Measurements from ENCODE around the gene CD48. TPM values are rescaled to one million over a fixed set of nuclear protein-coding genes. Genes with fewer than 3 reads are reported as not detected.

The CD48 gene
- total RNA-seq, 1 experiment from 2014 or later, result not detected

DNA sequence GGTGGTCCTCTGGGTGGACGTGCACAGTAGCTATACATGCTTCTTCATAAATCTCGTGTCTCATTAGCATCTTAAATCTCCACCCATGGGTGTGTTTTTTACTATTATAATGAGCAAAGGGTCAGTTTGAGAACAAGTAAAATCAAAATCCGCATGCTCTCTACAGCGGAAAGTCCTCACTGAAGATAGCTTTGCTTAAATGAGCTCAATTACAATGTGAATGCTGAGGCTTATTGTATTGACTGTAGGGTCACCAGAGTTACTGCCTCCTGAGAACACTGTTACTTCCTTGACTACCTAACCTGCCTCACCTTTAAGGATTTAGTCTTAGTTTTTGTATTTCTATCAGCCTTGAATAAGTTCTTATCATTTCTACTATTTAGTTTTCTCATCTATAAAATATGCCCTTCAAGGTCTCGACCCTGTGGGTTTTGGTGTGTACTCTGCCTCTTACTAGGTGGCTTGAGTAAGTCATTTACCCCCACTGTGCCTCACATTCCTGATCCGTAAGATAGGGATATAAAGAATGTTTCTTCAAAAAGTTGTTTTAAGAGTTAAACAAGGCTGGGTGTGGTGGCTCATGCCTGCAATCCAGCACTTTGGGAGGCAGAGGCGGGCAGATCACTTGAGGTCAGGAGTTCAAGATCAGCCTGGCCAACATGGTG lies 35.3 kb upstream of the CD48 start:
- DNase-seq, result no peak
- no peak overlapping the region for H3K4me3 ChIP-seq
- H3K36me3 ChIP-seq, result no peaks in the 10 kb centered on the region
- no peak overlapping the region for H3K27ac ChIP-seq
- H3K4me1 ChIP-seq, result peaks cover 14% of the 10 kb centered on the region
- H3K27me3 ChIP-seq, result no peaks in the 10 kb centered on the region
- H3K9me3 ChIP-seq (replicated peaks), result no peaks in the 10 kb centered on the region

DNA sequence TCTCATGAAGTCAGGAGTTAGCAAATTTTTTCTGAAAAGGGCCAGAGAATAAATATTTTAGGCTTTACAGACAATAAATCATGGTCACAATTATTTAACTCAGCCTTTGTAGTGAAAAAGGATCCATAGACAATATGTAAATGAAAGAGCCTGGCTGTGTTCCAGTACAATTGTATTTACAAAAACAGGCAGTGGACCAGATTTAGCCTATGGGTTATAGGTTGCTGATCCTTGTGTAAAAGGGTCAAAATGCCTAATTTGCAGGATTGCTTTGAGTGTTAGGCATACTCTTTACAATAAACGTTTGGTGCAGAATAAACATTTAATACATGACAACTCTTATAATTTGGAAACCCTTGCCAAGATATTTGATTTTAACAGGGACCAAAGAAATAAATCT lies 33.9 kb upstream of the CD48 start:
- H3K36me3 ChIP-seq, result no peaks in the 10 kb centered on the region
- H3K4me3 ChIP-seq, result no peak overlapping the region
- H3K4me1 ChIP-seq, result peaks cover 14% of the 10 kb centered on the region
- H3K27me3 ChIP-seq, result no peaks in the 10 kb centered on the region
- no peak for DNase-seq
- H3K27ac ChIP-seq, result no peak overlapping the region
- no peaks in the 10 kb centered on the region for H3K9me3 ChIP-seq (replicated peaks)

DNA sequence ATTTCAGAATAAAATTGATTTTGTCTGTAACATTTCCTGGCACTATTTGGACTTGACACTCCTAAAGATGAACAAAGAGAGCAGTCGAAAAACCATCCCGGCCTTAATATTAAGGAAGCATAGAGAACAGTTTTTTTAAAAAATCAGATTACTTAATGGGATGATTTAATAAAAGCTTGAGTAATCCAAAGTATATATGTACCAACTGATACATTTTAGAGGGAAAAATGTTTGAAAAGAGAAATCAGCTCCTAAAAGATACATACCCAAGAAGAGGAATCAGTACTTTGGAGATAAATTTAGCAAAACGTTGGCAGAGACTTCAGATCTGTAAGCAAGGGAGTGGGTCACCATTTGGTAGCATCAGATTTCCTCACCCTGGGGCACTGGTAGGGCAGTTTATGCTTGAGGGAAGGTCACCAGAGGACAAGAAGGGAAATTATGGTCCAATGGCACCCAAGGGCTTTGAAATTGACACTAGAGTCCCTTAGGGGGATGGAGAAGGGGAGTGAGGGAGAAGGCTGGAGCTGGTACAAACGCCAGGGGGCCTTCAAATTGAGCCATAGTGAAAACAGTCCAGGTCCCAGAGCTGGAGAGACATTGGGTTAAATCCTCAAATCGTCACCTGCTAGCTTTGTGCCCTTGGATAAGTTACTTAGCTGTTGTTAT lies 33.4 kb upstream of the CD48 start:
- Histone ChIP-seq H3K36me3 (no peaks in the 10 kb centered on the region), H3K27ac (no peak overlapping the region), H3K4me3 (no peak overlapping the region), H3K27me3 (no peaks in the 10 kb centered on the region), H3K9me3 (replicated peaks) (no peaks in the 10 kb centered on the region), H3K4me1 (peaks cover 14% of the 10 kb centered on the region)
- DNase-seq, result peak in 1 of 2 experiments; percentile 45

DNA sequence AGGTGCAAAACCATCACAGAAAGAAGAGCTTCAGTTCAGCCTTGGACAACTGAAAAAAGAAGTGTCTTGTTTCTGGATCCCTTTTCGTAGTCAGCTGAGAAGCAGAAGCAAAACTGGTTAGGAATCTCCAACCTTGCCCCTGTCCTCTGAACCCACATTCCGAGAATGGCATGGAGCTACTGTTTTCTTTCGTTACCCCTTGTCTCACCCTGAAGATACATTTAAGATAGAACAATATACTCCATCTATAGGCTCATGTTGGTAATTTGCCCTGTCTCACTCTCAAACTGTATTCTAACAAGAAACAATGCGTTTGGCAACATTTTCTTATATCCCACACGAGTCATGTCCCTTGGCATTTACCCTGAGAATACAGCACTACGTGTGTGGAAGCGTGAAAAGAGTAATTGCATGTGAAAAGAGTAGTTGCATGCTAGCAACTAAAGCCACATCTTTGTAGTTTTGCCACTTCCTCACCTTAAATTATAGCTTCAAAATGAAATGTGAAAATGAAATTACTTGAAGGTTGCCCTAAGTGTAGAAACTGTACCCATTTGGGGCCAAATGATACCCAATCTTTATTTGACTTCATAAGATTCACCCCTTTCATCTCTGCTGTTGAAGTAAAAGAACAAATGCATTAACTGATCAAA lies 32.7 kb upstream of the CD48 start:
- H3K27me3 ChIP-seq, result no peaks in the 10 kb centered on the region
- no peak for DNase-seq
- H3K9me3 ChIP-seq (replicated peaks), result no peaks in the 10 kb centered on the region
- peak overlapping the region; percentile 76 for H3K27ac ChIP-seq
- peaks cover 14% of the 10 kb centered on the region for H3K4me1 ChIP-seq
- H3K4me3 ChIP-seq, result no peak overlapping the region
- no peaks in the 10 kb centered on the region for H3K36me3 ChIP-seq

DNA sequence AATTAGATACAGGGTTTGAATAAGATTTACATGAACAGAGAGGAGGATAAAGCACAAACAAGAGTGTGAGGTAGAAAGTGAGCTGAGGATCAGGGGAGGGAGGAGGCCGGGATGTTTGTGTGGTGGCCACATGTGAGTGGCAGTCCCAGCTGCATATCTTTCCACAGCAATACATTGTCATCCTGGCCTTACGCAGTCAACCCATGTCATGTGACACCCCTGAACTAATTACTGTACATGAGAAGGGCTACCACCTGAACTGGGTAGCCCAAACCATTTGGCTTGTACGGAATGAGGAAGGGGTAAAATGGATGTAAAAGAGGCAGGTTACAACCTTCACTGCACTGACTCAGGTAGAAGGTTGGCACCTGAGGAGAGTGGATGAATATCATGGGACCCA lies 31.6 kb upstream of the CD48 start:
- no peak overlapping the region for H3K4me3 ChIP-seq
- H3K9me3 ChIP-seq (replicated peaks), result no peaks in the 10 kb centered on the region
- H3K36me3 ChIP-seq, result no peaks in the 10 kb centered on the region
- H3K4me1 ChIP-seq, result peaks cover 14% of the 10 kb centered on the region
- H3K27me3 ChIP-seq, result no peaks in the 10 kb centered on the region
- DNase-seq, result peak; percentile 82 to 91
- H3K27ac ChIP-seq, result peak overlapping the region; percentile 76

DNA sequence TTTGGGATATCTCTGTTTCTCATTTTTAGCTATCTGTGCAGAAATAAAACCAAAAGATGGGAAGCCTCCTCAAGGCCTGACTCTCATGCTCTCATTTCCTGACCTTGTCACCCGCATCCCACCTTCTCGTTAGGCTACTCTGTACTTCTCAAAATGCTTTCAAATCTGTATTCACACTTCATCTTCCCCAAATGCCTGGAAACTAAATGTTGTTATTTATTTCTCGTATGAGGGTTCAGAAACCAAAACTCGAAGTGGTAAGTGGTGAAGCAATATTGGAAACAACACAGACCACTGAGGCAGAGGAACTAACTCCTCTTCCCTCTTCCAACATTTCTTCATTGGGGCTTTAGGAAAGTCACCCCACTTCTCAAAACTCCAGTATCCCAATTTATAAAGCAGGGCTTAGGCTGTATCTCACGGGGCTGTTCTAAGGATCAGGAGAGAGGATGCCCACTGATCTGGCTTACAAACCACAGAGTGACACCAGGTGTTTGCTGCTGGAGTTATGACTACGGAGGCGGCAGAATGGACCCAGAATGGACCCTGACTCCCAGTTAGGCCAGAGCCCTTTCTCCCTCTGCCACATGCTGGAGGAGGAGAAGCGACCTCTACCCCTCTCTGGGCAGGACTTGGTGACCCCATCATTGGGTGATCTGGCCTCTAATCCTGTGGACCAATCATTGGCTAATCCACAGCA lies 31.0 kb upstream of the CD48 start:
- H3K27me3 ChIP-seq, result no peaks in the 10 kb centered on the region
- H3K4me1 ChIP-seq, result peaks cover 14% of the 10 kb centered on the region
- no peak overlapping the region for H3K4me3 ChIP-seq
- H3K9me3 ChIP-seq (replicated peaks), result no peaks in the 10 kb centered on the region
- no peaks in the 10 kb centered on the region for H3K36me3 ChIP-seq
- DNase-seq, result peak in 1 of 2 experiments; percentile 30
- H3K27ac ChIP-seq, result peak overlapping the region; percentile 76

DNA sequence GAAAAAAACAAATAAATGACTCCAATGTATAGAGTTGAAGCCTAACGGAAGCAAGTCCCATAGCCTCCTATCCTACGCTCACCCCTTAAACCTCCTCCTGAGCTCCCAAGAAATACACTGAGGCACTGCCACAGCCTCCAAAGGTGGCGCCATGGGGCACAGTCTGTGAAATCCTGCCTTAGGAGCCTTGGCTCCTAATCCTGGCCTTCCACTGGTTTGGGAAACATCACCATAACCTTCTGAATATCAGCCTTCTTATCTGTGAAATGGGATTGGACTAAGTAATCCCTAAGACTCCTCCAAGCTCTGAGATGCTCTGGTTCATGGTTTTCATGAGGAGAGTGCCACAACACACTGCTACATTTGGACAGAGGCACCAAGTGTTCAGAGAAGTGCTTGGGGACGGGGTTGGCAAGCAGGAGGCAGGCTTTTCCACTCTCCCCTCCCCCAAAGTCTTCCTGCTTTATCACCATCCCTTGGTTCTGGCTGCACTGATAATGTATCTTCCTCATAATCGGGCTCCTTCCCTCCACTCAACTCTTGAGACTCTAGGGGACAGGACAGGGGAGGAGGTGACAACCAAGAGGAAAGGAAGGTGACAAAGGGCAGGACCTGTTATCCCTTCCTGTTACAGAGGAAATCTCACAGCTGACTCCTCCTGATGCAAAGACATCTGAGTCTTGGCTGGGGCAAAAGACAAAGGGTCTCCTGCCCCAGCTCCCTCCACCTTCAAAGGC lies 30.2 kb upstream of the CD48 start:
- peaks cover 14% of the 10 kb centered on the region for H3K4me1 ChIP-seq
- DNase-seq, result no peak
- no peaks in the 10 kb centered on the region for H3K27me3 ChIP-seq
- no peaks in the 10 kb centered on the region for H3K9me3 ChIP-seq (replicated peaks)
- H3K4me3 ChIP-seq, result no peak overlapping the region
- no peaks in the 10 kb centered on the region for H3K36me3 ChIP-seq
- H3K27ac ChIP-seq, result no peak overlapping the region

DNA sequence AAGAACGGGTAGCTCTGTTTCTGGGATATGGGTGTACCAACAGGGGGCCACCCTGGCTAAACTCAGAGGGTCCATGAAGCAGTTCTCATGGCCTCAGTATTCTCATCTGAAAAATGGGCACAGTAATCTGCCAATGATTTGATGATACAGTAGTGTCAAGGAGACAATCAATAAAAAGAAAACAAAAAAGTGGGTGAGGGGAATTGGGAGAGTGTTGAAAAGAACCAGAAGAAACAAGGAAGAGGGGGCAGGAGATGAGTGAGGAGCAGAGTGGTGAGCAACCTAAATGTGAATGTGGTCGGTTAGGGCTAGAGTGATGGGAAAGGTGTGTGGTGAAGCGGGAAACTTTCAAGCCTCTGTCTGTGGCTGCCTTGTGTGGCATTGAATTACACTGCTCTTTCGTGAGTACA lies 29.5 kb upstream of the CD48 start:
- Histone ChIP-seq H3K27me3 (no peaks in the 10 kb centered on the region), H3K9me3 (replicated peaks) (no peaks in the 10 kb centered on the region), H3K4me1 (peaks cover 14% of the 10 kb centered on the region), H3K36me3 (no peaks in the 10 kb centered on the region), H3K4me3 (no peak overlapping the region), H3K27ac (no peak overlapping the region)
- no peak for DNase-seq

DNA sequence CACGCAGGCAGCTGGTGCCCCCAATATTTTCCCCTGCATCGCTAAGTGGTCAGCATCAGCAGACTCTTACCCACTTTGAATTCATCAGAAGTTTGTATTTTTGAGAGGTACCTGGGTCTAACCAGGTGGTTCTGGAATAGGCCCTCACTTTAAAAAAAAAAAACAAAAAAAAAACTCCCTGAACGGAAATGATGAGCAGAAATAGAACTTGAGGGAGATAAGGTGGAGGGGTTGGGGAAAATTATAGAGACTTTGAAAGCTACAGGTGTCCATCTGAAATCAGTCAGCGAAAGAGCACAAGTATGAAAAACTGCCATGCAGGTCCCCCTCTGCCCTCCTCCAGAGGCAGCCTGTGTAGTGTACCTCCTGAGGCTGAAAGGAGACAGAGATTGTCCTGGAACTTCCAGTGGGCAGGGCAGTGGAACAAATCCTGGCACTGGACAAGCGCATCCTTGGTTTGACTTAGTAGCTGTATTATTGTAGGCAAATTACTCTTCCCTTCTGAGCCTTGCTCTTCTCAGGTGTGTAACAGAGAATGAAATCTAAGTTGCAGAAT lies 28.6 kb upstream of the CD48 start:
- Histone ChIP-seq H3K27ac (no peak overlapping the region), H3K27me3 (no peaks in the 10 kb centered on the region), H3K9me3 (replicated peaks) (no peaks in the 10 kb centered on the region), H3K4me1 (peaks cover 14% of the 10 kb centered on the region), H3K36me3 (no peaks in the 10 kb centered on the region), H3K4me3 (no peak overlapping the region)
- no peak for DNase-seq

DNA sequence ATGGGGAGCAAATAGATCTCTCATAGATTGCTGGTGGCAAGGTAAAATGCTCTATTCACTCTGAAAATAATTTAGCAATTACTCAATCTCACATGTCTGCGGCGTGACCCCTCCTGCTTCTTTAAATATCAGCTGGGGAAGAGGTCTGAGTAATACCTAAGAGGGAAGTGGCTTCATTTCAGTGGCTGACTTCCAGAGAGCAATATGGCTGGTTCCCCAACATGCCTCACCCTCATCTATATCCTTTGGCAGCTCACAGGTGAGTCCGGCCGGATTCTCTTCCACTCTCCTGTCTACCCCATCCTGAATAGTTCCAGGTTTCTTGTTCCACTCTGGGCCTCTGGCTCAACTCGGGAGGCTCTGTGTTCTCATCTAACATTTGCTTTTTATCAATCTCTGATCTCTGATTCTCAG lies 27.5 kb upstream of the CD48 start, which contains the start of gene SLAMF7:
TSS of gene SLAMF7 (plus strand) at position 150 of the 414 bp plus-strand sequence. CDS start at position 205, 55 bp downstream.
- H3K4me1 ChIP-seq, result peaks cover 12% of the 10 kb centered on the region
- no peak within 1 kb of the TSS for H3K27ac ChIP-seq
- no peaks in the 10 kb centered on the region for H3K9me3 ChIP-seq (replicated peaks)
- no peak within 1 kb of the TSS for H3K4me3 ChIP-seq
- no peaks in the 10 kb centered on the region for H3K27me3 ChIP-seq
- DNase-seq, result no peak
- H3K36me3 ChIP-seq, result no peaks in the 10 kb centered on the region

DNA sequence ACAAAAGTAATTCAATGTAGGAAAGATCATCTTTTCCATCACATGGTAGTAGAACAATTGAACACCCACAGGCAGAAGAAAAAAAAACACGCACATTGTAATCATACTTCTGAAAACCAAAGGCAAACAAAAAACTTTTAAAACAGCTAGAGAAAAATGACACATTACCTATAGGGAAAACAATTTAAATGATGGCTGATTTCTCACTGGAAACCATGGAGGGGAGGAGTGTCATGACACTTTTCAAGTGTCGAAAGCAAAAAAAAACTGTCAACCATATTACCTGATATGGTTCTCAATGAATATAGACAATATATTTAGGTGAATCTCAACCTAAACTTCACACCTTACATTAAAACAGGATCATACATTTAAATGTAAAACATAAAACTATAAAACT lies 26.6 kb upstream of the CD48 start:
- DNase-seq, result no peak
- no peaks in the 10 kb centered on the region for H3K36me3 ChIP-seq
- no peaks in the 10 kb centered on the region for H3K9me3 ChIP-seq (replicated peaks)
- H3K27ac ChIP-seq, result no peak overlapping the region
- no peak overlapping the region for H3K4me3 ChIP-seq
- H3K4me1 ChIP-seq, result peaks cover 8% of the 10 kb centered on the region
- H3K27me3 ChIP-seq, result no peaks in the 10 kb centered on the region

DNA sequence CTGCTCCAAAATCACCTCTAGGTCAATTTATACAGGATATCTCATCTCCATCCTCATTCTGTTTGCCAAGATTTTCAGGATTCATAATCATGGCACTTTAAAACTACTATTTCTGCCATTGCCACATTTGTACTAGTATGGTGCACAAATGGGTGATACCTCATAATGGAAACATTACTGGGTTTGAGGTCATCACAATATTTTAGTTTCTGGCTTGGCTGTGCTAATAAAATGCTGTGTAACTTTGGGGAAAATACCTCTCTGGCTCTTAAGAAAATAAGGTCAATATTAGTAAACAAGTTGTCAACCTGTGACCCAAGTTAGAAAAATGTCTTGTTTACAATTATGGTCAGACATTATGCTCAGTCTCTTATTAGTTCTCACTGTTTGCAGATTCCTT lies 22.7 kb upstream of the CD48 start:
- H3K9me3 ChIP-seq (replicated peaks), result no peaks in the 10 kb centered on the region
- H3K36me3 ChIP-seq, result no peaks in the 10 kb centered on the region
- no peak for DNase-seq
- no peaks in the 10 kb centered on the region for H3K4me1 ChIP-seq
- H3K27me3 ChIP-seq, result no peaks in the 10 kb centered on the region
- no peak overlapping the region for H3K4me3 ChIP-seq
- H3K27ac ChIP-seq, result no peak overlapping the region

DNA sequence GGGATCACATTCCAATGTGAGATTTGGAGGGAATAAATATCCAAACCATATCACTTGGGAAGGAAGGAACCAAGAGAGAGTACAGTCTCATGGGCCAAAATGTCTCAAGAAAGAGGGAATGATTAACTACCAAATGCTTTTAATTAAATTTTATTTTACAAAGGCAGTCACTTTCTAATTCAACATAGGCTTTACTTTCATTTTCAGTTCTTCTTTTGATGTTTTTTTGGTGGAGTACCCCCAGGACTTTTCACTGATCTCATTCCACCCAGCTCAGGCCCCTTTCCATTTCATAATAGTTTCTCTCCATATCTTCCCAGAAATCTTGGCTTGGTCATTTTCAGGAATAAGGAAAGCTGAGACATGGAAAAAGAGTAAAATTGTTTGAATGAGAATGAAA lies 22.3 kb upstream of the CD48 start:
- Histone ChIP-seq H3K4me1 (no peaks in the 10 kb centered on the region), H3K4me3 (no peak overlapping the region), H3K9me3 (replicated peaks) (no peaks in the 10 kb centered on the region), H3K27ac (no peak overlapping the region), H3K36me3 (no peaks in the 10 kb centered on the region), H3K27me3 (no peaks in the 10 kb centered on the region)
- no peak for DNase-seq

DNA sequence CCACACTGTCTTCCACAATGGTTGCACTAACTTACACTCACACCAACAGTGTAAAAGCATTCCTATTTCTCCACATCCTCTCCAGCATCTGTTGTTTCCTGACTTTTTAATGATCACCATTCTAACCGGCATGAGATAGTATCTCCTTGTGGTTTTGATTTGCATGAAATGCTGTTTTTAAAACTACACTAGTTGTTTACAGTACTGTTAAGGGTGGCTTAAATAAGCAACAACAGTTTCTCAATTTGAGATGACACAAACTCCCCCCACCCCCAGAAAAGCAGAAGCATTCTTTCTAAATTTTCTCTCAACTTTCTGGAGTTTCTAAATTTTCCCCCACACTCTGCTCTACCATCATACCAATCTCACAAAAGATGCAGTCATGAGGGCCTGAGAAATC lies 20.4 kb upstream of the CD48 start:
- Histone ChIP-seq H3K4me3 (no peak overlapping the region), H3K27ac (no peak overlapping the region), H3K4me1 (no peaks in the 10 kb centered on the region), H3K27me3 (no peaks in the 10 kb centered on the region), H3K9me3 (replicated peaks) (no peaks in the 10 kb centered on the region), H3K36me3 (no peaks in the 10 kb centered on the region)
- DNase-seq, result no peak

Measured in SJCRH30 (cell line).